ENCODE data around the gene XPNPEP1. TPM values are rescaled to one million over a fixed set of nuclear protein-coding genes. Genes with fewer than 3 reads are reported as not detected.
A peak's percentile ranks its signal among the peaks of the same experiment; 100 is the strongest.

Gene XPNPEP1
- total RNA-seq, 2 donors from 2014 or later: 77.6 to 104 TPM

GRCh38 chr10:109959259-109960145 lies 36.2 kb upstream of the XPNPEP1 start:
- 86 to 90% methylated on average over 8 of the region's 8 CpGs for WGBS, 2 donors
- no peak for DNase-seq
- peak overlapping the region in 3 of 4 donors; percentile 24 to 74 (median 61) for H3K27ac ChIP-seq
- no peak for TF ChIP-seq POLR2A (IDR thresholded peaks at IDR 0.05)
- TF ChIP-seq, protein P1, sequence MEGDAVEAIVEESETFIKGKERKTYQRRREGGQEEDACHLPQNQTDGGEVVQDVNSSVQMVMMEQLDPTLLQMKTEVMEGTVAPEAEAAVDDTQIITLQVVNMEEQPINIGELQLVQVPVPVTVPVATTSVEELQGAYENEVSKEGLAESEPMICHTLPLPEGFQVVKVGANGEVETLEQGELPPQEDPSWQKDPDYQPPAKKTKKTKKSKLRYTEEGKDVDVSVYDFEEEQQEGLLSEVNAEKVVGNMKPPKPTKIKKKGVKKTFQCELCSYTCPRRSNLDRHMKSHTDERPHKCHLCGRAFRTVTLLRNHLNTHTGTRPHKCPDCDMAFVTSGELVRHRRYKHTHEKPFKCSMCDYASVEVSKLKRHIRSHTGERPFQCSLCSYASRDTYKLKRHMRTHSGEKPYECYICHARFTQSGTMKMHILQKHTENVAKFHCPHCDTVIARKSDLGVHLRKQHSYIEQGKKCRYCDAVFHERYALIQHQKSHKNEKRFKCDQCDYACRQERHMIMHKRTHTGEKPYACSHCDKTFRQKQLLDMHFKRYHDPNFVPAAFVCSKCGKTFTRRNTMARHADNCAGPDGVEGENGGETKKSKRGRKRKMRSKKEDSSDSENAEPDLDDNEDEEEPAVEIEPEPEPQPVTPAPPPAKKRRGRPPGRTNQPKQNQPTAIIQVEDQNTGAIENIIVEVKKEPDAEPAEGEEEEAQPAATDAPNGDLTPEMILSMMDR (IDR thresholded peaks at IDR 0.05): no peak
- ATAC-seq: no peak
- intact Hi-C loops (cut with DNase I): no loop called here
- no peak overlapping the region for H3K4me3 ChIP-seq
- peaks cover 54% of the 10 kb centered on the region for H3K4me1 ChIP-seq
- no peaks in the 10 kb centered on the region for H3K36me3 ChIP-seq (replicated peaks in 1 of 2; ENCODE audit: insufficient read depth in 1 of 2, low read depth in 2 of 2)
- no peaks in the 10 kb centered on the region for H3K27me3 ChIP-seq
- H3K9me3 ChIP-seq: no peaks in the 10 kb centered on the region

DNA sequence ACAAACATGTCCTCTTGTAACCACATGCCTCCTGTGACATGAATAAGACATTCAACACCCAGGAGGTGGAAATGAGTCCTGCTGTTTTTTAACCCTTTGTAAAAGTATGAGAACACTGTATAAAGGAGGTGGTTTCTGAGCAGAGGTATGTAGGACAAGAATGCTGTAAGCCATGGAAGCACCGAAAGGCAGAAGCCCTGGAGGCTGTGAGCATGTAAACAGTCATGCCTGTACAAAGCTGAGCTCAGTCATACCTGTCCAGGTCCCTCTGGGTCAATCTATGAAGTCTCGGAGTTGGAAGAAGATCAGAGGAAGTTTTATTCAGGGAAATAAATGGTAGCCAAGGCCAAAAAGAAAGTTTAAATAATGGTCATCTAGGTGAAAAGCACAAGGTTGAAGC lies 34.7 kb upstream of the XPNPEP1 start:
- TF ChIP-seq POLR2A (IDR thresholded peaks at IDR 0.05): no peak
- TF ChIP-seq, protein P1 (IDR thresholded peaks at IDR 0.05): no peak
- intact Hi-C loops (cut with DNase I): no loop called here
- Histone ChIP-seq H3K27ac (peak overlapping the region; percentile 7 to 74 (median 56)), H3K9me3 (no peaks in the 10 kb centered on the region), H3K36me3 (replicated peaks in 1 of 2; ENCODE audit: insufficient read depth in 1 of 2, low read depth in 2 of 2) (no peaks in the 10 kb centered on the region), H3K4me3 (no peak overlapping the region), H3K4me1 (peaks cover 54% of the 10 kb centered on the region), H3K27me3 (no peaks in the 10 kb centered on the region)
- WGBS, 2 donors: 21 to 55% methylated on average over 2 of the region's 2 CpGs
- peak in 1 of 4 donors; percentile 15 for DNase-seq
- peak; percentile 28 for ATAC-seq

DNA sequence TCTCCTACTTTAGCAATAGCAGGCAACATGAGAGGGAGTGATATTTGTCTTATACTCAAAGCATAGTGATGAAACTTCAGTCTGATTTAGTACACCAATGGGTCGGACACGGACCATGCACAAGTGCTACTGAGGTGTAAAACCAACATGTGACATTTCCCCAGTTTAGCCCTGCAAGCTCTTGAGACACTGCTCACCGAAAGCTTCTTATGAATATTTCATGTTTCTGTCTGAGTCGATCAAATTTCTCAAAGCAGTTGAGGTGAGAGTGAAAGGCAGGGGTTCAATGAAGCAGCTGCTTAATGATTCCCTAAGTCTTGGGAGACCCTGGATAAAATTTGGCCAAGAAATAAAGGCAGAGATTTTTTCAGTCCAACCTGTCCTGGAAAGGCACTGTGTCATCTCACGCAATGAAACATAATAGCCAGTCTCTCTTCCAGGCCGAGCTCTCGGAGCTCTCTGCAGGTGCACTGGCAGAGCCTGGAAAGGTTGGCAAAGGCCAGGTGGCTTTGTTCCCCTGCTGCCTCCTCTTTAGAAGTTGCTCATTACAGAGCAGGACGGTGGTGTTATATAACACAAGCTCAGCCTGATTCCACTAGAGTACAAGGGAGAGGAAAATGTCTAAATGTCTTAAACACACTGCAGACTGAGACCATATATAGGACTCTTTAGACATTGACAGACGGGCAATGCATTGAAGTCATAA lies 33.9 kb upstream of the XPNPEP1 start:
- Histone ChIP-seq H3K4me3 (no peak overlapping the region), H3K36me3 (replicated peaks in 1 of 2; ENCODE audit: insufficient read depth in 1 of 2, low read depth in 2 of 2) (no peaks in the 10 kb centered on the region), H3K27me3 (no peaks in the 10 kb centered on the region), H3K27ac (peak overlapping the region; percentile 7 to 74 (median 56)), H3K9me3 (no peaks in the 10 kb centered on the region), H3K4me1 (peaks cover 49% of the 10 kb centered on the region)
- DNase-seq: peak; percentile 70 to 88 (median 82)
- intact Hi-C loops (cut with DNase I): no loop called here
- WGBS, 2 donors: 48 to 64% methylated on average over 7 to 9 of the region's 9 CpGs
- peak in 1 of 3 donors; percentile 12 for TF ChIP-seq POLR2A (IDR thresholded peaks at IDR 0.05)
- TF ChIP-seq, protein P1 (IDR thresholded peaks at IDR 0.05): no peak
- peak; percentile 77 for ATAC-seq

DNA sequence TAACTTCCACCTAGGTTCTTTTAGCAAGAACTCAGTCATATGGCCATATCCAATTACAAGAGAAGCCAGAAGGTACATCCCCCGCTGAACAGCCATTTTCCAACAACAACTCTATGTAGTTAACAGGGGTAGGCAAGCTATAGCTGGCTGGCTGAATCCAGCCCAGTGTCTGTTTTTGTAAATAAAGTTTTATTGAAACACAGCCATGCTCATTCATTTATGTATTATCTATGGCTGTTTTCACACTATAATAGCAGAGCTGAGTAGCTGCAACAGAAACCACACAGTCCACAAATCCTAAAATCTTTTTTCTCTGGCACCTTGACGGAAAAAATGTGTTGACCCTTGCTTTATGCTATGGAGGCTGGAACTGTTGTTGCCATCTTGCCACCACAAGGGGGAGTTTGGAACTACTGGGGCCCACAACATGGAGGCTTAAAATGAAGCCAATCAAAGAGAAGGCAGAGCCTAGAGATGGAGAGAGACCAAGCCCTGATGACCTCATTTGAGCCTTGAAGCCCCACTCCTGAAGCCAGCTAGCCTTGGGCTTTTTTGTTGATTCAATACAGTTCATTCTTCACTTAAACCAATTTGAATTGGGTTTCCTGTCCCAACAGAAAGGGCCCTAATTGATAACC lies 33.3 kb upstream of the XPNPEP1 start:
- Histone ChIP-seq H3K27me3 (no peaks in the 10 kb centered on the region), H3K9me3 (no peaks in the 10 kb centered on the region), H3K27ac (peak overlapping the region in 3 of 4 donors; percentile 51 to 74 (median 61)), H3K4me3 (no peak overlapping the region), H3K4me1 (peaks cover 42% of the 10 kb centered on the region), H3K36me3 (replicated peaks in 1 of 2; ENCODE audit: insufficient read depth in 1 of 2, low read depth in 2 of 2) (no peaks in the 10 kb centered on the region)
- WGBS, 2 donors: 91 to 95% methylated on average over 2 of the region's 2 CpGs
- DNase-seq: peak; percentile 22 to 53 (median 36)
- intact Hi-C loops (cut with DNase I): no loop called here
- peak; percentile 70 for ATAC-seq
- TF ChIP-seq, protein P1 (IDR thresholded peaks at IDR 0.05): peak; percentile 16 to 59 (median 44)
- no peak for TF ChIP-seq POLR2A (IDR thresholded peaks at IDR 0.05)
